HL-60/S4 (cell line): ENCODE data around the gene TCP11L2.
"Not testable (repeated sequence)": the region's sequence is repeated elsewhere in the genome, so short reads cannot be mapped to it uniquely, and the experiment has no call there.

Source experiments
- in situ Hi-C: fragments of 300-500 bp; cut with MboI; formaldehyde crosslinking; loops from 2 replicates; pipeline ENCODE4 v1.14.3; 2022; ENCODE audit warnings: low sequenced_read_pairs

The TCP11L2 gene

DNA sequence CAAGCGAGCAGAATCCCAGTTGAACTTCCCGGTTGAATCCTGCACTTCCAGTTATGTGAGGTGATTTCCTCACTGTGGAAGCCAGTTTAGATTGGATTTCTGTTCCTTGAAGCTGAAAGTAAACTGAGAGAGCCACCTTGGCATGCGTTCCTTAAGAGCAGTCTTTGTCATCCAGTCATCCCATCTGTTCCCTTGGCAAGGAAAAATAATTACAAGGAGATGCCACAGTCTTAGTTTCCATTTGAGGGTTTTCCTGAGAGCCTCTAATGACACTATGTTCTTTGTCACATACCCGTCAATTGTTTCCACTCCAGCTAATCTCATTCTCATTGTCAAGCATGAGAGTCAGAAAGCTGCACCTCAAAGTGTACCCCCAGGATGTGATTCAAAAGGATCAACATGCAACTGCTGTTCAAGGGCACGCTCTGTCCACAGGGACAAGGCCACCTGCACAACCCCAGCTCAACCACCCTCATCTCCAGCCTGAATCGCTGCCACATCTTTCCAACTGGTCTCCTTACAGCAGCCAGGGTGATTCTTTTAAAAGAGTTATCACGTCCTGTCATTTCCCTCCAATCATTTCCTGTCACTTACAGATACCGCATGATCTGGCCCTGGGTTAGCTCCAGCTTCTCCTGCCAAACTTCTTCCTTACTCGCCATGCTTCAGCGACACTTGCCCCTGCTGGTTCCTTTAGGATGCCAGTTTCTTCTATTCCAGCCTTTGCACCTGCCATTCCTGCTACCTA lies 18.0 kb upstream of the TCP11L2 start:
- in situ Hi-C loops, result no loop called here

DNA sequence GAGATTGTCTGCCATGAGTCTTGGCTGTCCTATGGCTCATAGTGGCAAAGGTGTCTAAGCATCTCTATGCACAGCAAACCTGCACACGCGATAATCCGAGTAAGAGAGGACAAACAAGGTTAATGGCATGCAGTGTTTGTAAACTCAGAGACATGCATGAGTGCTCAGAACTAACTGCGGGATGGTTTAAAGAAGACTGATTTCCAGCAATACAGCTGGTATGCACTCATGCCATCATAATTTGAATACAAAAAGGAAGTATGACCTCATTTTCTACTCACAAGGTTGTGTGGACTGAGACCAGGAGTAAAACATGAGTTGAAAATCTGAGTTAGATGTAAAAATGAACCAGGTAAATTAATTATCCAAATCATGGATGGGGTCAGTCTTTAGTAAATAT lies 16.6 kb upstream of the TCP11L2 start:
- in situ Hi-C loops, result no loop called here

DNA sequence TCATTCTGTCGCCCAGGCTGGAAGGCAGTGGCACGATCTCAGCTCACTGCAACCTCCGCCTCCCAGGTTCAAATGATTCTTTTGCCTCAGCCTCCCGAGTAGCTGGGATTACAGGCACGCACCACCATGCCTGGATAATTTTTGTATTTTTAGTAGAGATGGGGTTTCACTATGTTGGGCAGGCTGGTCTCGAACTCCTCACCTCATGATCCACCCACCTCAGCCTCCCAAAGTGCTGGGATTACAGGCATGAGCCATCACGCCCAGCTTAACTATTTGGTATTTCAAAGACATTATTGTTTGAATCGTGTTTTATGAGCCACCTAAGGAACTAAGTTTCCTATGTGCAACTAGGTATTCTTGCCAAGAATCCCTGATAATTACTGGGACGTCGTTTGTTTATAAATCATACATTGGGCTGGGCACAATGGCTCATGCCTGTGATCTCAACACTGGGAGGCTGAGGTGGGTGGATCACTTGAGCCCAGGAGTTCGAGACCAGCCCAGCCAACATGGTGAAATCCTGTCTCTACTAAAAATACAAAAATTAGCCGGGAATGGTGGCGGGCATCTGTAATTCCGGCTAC lies 15.9 kb upstream of the TCP11L2 start:
- in situ Hi-C loops, result not testable (repeated sequence)

DNA sequence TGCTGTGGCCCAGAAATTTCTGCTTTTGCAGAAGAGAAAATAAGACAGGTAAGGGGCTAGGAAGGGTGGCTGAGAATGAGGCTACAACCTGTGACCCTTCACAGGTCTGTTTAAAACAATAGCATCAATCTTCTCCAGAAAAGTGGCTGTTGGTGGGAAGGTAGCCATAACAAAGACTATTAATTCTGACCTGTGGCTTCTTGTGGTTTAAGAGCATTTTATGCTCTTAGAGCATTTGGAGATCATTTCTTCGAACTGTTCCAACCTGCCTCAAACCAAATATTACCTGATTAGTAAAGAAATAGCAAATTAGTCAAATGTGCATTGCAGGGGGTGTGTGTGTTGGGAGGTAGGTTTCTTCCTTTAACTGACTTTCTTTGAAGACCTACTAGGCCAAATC lies 15.2 kb upstream of the TCP11L2 start:
- in situ Hi-C loops, result no loop called here

DNA sequence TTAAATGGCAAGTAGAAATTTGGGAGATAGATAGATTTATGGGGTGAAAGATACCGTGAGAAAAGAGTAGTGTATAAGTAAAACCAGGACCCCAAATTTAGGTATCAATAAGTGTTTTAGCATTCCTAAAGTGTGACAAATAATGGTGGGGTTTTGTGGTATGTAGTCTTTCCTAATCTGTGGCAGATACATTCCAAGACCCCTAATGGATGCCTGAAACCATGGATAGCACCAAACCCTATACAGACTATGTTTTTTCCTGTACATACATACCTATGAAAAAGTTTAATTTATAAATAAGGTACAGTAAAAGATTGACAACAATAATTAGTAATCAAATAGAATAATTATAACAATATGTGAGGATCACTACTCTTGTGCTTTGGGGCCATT lies 14.4 kb upstream of the TCP11L2 start:
- in situ Hi-C loops, result no loop called here

DNA sequence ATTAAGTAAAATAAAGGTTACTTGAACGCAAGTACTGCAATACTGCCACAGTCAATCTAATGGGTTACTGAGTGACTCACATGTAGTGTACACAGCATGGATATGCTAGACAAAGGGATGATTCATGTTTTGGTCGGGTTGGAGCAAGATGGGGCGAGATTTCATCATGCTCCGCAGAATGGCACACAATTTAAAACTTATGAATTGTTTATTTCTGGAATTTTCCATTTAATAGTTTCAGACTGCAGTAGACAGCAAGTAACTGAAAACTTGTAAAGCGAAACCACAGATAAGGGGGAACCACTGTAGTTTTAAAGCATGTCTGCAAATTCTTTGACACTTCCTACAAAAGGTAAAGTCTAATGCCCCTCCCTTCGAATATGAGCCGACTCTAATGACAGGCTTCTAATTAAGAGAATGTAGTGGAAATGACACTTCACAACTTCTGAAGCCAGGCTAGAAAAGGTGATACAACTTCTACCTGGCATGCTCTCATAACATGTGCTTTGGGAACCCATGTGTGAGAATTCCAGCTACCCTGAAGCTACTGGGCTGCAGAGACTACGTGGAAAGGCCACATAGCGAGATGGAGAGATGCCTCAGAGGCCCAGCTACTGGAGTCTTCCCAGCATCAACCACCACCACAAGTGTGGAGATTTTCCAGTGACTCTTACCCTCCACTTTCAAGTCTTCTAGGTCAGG lies 13.9 kb upstream of the TCP11L2 start:
- in situ Hi-C loops, result no loop called here

DNA sequence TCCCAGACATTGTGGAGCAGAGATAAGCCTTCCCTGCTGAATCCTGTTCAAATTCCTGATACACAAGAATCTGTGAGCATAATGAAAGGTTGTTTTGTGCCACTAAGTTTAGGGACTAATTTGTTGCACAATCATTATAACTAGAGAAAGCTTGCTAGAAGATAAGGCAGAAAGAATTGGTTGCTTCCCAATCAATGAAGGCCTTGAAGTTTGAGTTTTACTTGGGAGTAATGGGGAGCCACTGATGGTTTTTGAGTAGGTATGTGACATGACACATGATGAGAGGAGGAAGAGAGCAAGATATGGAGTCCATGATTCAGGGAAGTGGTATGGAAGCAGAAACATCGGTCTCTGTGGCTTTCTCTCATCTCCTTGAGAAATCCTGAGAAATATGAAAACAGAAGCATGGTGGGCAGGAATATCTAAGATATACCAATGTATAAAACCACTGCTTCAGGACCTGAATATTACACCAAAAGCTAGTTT lies 13.3 kb upstream of the TCP11L2 start:
- in situ Hi-C loops, result no loop called here

DNA sequence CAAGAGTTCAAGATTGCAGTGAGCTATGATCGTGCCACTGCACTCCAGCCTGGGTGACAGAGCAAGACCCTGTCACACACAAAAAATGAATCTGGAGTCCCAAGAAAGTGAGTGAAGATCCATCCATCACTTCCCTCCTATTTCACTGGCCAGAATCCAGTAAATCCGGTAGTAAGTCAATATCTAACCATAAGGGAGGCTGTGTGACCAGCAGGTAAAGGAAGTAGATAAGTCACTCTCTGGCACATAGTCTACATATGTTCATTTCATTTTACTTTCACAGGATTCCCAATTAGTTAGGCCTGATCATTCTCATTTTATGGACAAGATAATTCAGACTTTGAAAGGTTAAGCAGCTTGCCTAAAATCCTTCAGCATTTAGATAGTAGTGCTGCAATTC lies 11.9 kb upstream of the TCP11L2 start:
- in situ Hi-C loops, result no loop called here

DNA sequence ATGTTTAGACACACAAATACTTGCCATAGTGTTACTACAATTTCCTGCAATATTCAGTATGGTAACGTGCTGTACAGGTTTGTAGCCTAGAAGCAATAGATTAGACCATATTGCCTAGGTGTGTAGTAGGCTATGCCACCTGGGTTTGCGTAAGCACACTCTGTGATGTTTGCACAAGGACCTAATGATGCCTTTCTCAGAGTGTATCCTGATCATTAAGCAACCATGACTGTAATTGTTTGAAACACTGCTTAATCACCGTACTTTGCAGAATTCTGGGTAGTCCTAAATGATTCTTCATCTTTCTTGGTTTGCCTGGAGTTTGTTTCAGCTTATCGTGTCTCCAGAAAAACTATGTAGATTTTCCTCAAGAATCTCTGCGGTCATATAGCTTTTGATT lies 11.2 kb upstream of the TCP11L2 start:
- in situ Hi-C loops, result no loop called here

DNA sequence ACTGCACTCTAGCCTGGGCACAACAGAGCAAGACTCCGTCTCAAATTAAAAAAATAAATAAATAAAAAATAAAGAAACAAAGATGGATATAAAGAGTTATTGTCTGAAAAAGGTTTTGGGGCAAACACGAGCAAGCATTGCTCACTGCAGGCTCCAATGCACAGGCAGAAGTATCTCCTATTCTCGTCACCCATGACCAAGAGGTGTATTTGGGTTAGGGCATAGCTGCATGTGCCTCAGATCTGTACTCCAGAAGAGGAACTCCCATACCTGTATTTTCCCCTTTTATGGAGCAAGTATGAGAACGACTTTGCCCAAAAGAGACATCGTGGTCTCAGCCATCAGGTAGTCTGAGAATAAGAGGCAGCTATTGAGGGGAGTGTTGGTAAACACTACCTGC lies 10.2 kb upstream of the TCP11L2 start:
- in situ Hi-C loops, result no loop called here

DNA sequence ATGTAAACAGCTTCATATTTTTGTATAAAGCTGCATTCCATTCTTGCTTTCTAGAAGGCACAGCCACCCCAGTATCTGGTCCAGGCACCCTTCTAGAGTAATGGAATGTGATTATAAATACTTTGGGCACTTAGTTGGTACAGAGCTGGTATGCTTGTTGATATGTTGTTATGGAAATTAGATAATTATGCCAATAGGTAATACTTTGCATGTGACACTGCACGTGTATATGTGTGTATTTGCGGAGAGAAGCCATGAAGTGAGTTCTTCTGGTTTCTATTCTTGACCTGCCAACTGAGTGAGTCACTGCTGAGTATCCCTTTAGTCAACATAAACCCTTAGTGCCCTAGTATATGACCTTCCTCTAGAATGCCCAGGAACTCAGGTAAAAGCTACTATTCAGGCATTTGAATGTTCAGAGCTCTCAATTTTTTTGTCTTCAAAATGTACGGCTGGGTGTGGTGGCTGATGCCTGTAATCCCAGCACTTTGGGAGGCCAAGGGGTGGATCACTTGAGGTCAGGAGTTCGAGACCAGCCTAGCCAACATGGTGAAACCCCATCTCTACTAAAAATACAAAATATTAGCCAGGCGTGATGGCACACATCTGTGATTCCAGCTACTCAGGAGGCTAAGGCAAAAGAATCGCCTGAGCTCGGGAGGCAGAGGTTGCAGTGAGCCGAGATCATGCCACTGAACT lies 6.2 kb upstream of the TCP11L2 start:
- in situ Hi-C loops, result no loop called here

DNA sequence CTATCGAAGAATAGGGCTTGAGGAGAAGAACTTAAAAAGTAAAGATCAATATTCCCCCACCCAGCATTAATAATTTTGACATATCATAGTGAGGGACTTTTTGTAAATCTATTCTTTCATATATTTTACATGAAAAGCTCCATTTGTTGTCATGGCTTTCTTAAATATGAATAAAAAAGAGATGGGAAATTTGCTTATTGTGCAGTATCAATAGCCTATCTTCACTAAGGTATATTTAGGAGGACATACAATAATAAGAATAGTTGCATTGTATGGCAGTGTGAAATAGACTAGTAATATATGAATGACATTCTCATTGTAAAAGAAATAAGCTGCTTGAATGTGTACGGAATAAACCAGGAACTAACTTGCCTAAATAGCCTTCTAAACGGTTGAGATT lies 5.5 kb upstream of the TCP11L2 start:
- in situ Hi-C loops, result no loop called here

DNA sequence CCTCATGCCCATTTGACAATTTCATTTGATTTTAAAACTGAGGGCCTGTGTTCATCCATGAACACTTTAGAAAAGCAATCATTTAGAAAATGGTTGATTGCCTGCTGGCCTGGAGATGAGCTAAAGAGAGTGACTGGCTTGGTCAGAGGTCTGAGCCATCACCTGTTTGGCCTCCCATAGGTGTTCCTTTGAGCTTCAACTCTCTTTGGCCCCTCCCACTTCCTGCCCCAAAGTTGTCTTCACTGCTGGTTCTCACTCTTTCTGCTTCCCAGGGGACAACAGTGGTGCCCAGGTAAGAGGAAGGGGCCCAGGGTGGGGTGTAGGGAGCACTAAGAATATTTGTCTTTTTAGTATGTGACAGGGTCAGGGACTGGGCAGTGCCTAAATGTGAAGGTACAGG lies 4.9 kb upstream of the TCP11L2 start:
- in situ Hi-C loops, result no loop called here

DNA sequence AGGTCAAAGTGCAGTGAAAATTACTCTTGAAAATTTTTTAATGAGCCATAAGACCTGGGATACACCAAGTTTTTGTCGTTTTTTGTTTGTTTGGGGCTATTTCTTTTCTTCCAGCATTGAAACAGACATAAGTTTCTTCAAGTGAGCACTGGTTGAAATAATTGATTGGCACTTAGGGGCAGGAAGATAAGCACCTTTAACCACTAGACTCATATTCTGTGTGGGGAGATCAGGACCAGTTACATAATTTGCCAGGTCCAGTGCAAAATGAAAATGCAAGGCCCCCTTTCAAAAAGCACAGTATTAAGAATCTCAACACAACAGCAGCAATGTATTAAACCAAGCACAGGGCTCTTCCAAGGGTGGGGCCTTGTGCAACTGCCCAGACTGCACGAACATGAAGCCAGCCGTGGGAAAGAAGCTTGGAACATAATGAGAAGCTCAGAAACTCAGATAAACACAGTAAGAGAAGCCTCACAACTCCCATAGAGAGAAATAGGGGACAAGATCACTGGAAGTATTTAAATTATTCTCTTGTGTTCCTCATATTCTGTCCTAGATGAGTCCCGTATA lies 3.2 kb upstream of the TCP11L2 start:
- in situ Hi-C loops, result no loop called here

DNA sequence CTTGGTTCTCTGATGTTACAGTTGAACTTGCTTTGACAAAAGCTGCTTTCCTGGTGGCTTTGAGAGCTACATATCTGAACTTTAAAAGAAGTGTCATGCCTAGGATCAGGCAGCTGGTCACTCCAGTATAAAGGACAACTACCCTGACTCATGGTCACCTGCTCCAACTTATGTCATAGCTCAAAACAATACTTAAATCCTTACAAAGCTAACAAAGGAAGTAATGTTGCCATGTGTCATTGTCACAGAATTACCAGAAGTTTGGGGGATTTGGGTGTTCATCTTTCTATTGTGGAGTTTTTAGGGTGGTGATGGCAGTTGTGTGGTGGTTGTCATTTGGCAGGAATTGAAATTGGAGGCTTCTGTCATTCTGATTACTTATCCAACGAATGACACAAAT lies 1.8 kb upstream of the TCP11L2 start:
- in situ Hi-C loops, result no loop called here

DNA sequence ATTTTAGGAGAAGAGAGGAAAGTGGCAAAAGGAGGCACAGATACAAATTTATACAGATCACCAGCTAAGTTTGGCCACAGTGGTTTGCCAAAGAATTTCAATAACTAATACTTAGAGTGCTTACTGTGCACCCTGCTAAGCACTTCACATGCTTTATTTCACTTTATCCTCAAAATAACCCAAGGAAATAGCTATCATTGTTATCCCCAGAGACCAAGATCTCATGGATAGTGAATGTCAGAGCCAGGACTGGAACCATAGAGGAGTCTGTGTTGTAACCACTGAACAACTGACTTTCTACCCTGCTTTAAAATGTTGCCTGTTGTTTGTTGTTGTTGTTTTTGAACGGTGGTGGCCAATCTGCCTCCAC lies 1.3 kb upstream of the TCP11L2 start:
- in situ Hi-C loops, result no loop called here

DNA sequence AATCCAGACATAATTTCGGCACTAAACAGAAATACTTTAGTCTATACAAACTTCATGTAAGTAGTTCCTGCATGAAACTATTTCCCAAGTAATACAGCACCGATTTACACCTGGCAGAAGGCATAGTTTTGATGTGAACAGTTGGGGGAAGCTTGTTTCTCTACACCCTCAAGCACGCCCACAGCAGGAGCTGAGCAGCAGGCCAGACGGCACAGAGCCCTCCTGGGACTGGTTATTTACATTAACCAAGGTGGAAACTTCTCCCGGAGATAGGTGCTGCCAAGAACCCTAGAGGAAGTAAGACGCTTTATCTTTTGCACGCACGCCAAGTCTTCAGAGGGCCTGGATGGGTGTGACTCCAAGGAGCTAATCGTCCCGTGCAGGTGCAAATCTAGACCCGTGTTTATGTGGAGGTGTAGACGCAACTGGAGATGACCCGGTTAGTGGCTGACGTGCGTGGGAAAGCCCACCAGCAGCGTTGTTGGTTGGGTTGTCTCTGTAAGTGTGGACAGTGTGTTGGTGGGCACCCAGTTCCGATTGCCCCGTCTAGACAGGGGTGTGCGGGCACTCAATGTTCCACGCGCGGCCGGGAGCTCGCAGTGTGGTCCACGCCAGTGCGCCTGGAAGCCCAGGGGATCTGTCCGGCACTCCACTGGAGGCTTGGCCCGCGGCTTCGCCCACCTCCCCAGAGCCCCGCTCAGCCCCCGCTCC lies 767 bp upstream of the TCP11L2 start:
- in situ Hi-C loops, result no loop called here

DNA sequence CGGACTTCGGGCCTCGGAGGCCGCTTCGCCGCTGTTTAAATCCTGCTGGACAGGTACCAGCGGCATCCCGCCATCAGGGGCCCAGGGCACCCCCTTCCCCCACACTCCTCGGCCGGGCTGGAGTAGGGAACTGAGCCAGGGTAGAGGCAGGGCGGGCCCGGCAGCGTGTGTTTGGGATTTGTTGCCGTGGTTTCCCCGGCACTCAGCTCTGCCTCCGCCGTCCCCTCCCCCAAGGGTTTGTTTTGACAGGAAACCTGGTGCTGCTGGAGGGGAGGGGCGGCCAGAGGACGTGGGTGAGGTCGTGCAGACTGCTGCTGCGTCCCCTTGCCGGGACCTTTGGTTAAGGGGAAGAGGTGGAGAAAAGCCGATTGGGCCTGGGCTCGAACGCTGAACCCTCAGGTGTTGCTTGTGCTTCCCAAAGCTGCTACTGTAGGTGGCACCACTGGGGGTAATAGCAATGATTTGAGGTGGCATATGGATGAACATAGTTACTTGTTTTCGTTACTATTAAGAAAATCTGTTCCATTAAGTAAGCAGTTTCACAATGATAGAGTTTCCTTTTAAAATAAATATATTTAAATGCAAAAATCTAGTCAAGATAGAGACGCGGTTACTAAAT lies 778 bp downstream of the TCP11L2 start:
- in situ Hi-C loops, result no loop called here

DNA sequence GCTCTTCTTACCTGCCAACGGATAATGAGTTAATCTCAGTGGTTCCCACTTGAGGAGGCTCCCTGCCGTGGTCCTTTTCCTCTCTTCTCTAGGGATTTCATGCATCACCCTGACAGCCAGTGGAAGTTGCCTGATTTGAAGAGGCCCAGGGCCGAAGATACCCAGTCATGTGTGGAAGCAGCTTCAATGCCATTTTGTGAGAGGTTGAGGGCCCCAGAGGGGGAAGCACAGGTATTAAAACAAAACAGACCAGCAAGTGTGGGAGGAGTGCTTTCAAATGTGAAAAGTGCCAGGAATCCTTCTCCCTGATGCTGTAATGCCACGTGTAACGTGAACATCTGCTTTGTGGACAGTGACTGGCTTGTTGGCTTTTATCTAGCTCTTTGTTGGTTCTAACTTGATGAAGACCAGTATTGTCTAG lies 1.5 kb downstream of the TCP11L2 start:
- in situ Hi-C loops, result no loop called here

DNA sequence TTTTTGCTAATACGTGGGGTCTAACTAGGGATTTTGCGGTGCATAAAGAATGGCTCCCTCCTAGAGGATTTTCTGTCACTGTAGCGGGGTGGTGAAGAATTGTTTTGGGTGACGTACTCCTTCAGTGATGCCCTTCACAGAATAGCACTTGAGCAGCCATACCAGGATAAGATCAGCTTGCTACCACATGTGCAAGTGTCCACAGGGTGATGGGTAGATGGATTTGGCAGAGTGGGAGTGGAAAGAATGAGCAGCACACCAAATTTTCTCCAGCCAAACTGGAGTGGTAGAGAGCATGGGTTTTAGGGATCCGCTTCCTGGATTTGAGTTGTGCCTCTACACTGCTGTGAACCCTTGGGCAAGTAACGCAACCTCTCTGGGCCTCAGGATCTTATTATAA lies 2.3 kb downstream of the TCP11L2 start:
- in situ Hi-C loops, result no loop called here
